GM12891 (cell line): ENCODE data around the gene ST6GALNAC3.

ENCODE experiments used
- POLR2A ChIP-seq: IDR thresholded peaks from 2 replicates; pipeline ENCODE4 v1.6.1; 2011; ENCODE audit warnings: low read depth, low read length, control low read depth
- POLR2AphosphoS5 ChIP-seq: IDR thresholded peaks from 2 replicates; pipeline ENCODE4 v1.6.1; 2011; ENCODE audit warnings: low read depth, low read length, control low read depth
- POU2F2 ChIP-seq: IDR thresholded peaks from 2 replicates; pipeline ENCODE4 v1.6.1; 2011; ENCODE audit warnings: low read depth, mild to moderate bottlenecking, control low read depth, low read length, moderate library complexity
- SPI1 ChIP-seq: IDR thresholded peaks from 2 replicates; pipeline ENCODE4 v1.6.1; 2011; ENCODE audit warnings: low read depth, low read length, control low read depth
- TAF1 ChIP-seq: IDR thresholded peaks from 2 replicates; pipeline ENCODE4 v1.6.1; 2011; ENCODE audit warnings: low read depth, low read length, control low read depth

GRCh38 chr1:76080552-76081079 lies 6.1 kb downstream of the ST6GALNAC3 start:
- TF ChIP-seq TAF1 (no peak), POLR2AphosphoS5 (no peak), POLR2A (no peak), SPI1 (no peak), POU2F2 (no peak)
